ENCODE results near the gene RFX8.
"Not testable (repeated sequence)": the region's sequence is repeated elsewhere in the genome, so short reads cannot be mapped to it uniquely, and the experiment has no call there.

RFX8 gene

GRCh38 chr2:101439716-101440115, 35.2 kb downstream of the RFX8 start:
- no peak for DNase-seq

DNA sequence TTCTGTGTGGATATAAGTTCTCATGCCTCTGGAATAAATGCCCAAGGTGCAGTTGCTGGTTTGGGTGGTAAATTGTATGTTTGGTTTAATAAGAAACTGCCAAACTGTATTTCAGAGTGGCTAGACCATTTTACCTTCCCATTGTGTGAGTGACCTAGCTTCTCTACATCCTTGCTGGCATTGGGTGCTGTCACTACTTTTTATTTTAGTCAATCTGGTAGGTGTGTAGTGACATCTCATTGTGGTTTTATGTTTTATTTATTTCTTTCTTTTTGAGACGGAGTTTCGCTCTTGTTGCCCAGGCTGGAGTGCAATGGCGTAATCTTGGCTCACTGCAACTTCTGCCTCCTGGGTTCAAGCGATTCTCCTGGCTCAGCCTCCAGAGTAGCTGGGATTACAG, 36.4 kb downstream of the RFX8 start:
- not testable (repeated sequence) for DNase-seq

DNA sequence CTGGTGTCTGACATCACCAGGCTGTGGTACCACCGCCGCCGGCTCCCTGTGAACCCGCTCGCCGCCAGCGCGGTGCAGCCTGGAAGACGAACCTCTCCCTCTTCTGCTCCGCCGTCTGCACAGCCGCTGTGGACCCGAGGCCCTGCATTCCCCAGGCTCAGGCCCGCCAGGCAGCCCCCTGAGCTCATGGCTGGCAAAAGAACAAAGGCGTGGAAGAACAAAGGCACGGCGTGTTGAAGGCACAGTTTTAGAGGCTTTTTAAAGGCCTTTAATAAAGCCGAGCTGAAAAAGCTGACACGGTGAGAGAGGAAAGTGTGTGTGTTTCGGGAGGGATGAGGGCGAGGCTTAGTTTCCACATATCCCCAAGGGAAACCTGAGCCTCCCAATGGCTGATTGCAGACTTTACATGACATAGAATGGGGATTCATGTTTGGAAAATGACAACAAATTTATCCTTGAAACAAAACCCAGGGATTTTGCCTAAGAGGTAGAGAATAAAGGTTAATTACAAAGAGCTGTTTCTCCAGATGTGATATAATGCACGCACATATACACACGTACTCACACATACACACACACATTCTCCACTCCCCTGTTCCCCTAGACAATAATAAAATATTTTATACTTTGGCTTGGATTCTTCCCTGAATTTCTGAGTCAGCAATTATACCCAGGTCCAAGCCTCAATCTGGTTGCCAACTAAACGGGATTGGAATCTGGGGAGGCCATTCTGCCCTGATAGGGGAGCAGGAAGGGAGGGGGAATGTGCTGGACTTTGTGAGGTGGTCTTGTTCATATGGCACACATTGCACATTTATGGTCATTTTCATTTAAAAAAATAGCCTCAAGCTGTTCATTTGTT, 39.7 kb downstream of the RFX8 start:
- no peak for DNase-seq

- no peak for DNase-seq
Measured at GRCh38 chr2:101433465-101433864, 41.4 kb downstream of the RFX8 start.

- DNase-seq: no peak
Measured at GRCh38 chr2:101432411-101433181, 42.3 kb downstream of the RFX8 start.

- DNase-seq: no peak
Measured at GRCh38 chr2:101431486-101431885, 43.4 kb downstream of the RFX8 start.

- DNase-seq: no peak
Measured at GRCh38 chr2:101430156-101430555, 44.8 kb downstream of the RFX8 start.

GRCh38 chr2:101429453-101429852, 45.5 kb downstream of the RFX8 start:
- DNase-seq: no peak

GRCh38 chr2:101428422-101429176, 46.3 kb downstream of the RFX8 start:
- DNase-seq: no peak

DNA sequence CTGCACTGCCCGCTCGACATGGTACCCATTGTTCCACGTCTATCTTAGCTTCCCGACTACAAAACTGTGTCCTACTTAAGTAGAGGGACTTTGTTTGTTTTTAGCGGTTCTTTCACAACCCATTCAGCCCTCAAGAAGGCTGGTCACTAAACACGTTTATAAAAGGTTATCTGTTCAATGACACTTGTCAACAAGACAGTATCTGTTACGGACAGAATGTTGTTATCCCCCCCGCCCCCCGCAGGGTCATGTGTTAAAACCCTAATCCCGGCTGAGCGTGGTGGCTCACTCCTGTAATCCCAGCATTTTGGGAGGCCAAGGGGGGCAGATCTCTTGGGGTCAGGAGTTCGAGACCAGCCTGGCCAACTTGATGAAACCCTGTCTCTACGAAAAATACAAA, 47.2 kb downstream of the RFX8 start:
- no peak for DNase-seq

DNA sequence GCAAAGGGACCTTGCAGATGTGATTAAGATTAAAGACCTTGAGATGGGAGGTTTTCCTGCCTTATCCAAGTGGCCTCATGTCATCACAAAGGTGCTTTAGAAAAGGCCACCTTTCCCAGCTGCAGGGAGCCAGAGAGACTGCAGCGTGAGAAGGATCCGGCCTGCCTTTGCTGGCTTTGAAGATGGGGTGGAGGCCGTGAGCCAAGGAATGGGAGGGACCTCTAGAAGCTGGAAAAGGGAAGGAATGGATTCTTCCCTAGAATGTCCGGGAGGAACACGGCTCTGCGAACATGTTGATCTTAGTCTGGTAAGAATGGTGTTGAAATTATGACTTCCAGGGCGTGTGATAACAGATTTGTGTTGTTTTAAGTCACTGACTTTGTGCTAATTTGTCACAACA, 47.7 kb downstream of the RFX8 start:
- no peak for DNase-seq

DNA sequence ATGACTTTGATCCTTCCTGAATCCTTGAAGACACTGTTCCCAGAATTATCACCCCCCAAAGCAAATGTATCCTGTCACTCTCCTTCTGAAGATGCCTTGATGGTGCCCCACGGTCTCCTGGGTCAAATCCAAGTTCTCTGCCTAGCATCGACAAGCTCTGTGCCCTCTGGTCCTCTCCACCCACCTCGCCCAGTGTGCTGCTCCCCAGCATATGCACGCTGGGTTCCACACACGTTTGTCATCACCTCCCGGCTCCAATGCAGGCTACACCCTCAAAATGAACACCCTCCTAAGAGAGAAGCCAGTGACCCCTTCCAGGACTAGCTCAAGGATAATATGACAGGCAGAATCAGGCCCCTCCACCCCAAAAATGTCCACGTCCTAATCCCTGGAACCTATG, 48.1 kb downstream of the RFX8 start:
- DNase-seq: no peak

DNA sequence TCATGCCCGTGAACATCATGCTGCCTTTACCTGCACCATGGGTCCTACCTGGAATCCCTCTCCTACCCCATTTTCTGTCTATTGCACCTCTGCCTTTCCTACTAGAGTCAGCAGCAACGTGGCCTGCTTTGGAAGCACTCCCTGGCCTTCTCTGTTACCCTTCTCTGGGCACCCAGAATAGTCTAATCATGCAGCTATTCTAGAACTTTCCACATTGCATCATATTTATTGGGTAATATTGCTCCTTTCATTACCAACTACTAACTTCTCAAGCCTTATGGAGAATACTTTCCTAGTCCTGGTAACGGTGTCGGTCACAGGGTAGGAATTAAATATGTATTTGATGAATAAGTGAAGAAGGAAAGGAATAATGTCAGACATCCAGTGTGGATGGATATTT, 54.3 kb downstream of the RFX8 start:
- no peak for DNase-seq

GRCh38 chr2:101419096-101419663, 55.7 kb downstream of the RFX8 start:
- no peak for DNase-seq

- DNase-seq: no peak
Measured at GRCh38 chr2:101418460-101419095, 56.3 kb downstream of the RFX8 start.

- no peak for DNase-seq
Measured at GRCh38 chr2:101416609-101417008, 58.3 kb downstream of the RFX8 start.

- DNase-seq: no peak
Measured at GRCh38 chr2:101415884-101416283, 59.0 kb downstream of the RFX8 start.

GRCh38 chr2:101415220-101415619, 59.7 kb downstream of the RFX8 start:
- DNase-seq: no peak

- no peak for DNase-seq
Measured at GRCh38 chr2:101412092-101412694, 62.7 kb downstream of the RFX8 start.

DNA sequence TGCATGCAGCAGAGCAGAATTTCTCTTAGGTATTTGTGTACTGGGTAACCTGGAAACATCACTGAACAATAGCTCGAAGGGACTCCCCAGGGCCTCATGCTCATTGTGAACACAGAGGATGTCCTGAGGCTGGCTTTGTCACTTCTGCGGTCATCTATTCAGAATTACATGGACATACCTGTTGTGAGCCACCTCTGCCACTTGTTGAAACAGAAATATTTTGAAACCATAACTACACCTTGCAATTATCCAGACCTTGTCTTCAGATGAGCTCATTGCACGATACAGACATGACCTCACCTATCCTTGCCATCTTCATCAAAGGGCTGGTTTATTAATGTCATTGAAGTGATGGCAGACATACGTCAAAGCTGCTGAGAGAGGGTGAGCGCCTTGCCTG, 64.2 kb downstream of the RFX8 start:
- no peak for DNase-seq

- DNase-seq: no peak
Measured at GRCh38 chr2:101410114-101410513, 64.8 kb downstream of the RFX8 start.

DNA sequence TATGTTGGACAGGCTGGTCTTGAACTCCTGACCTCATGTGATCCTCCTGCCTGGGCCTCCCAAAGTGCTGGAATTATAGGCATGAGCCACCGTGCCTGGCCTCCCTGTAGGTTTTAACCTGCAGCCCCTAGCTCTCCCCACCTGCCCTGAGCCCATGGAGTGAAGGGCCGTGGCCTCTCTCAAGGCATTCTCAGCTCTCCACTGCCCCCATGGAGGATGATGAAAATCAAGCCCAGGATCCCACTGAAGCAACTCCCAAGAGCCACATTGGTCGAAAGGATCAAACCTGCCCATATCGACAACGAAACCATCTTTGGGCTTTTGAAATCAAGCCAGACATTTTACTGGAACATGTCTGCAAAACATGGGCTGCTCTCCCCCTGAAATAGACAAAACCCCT, 65.2 kb downstream of the RFX8 start:
- no peak for DNase-seq

Measured in NCI-H1048 (cell line).